NK-92 (cell line): ENCODE data around the gene GDF10.

ENCODE experiments used
- DNase-seq: peaks from one replicate; lab custom pipeline; 2025; ENCODE audit not compliant: unreplicated experiment; lab: John Stamatoyannopoulos, UW

GDF10 gene

GRCh38 chr10:47311932-47312662 lies 12.1 kb downstream of the GDF10 start:
- no peak for DNase-seq

DNA sequence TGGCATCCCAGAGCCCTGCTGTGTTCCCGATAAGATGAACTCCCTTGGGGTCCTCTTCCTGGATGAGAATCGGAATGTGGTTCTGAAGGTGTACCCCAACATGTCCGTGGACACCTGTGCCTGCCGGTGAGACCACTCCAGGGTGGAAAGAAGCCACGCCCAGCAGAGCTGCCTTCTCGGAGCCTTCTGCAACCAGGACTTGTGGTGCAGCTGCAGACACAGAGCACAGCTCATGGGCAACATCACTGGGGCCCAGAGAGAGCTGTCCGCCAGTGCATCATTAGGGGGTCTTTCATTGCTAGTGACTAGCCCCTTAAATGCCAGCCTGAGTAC lies 12.6 kb downstream of the GDF10 start:
- no peak for DNase-seq

DNA sequence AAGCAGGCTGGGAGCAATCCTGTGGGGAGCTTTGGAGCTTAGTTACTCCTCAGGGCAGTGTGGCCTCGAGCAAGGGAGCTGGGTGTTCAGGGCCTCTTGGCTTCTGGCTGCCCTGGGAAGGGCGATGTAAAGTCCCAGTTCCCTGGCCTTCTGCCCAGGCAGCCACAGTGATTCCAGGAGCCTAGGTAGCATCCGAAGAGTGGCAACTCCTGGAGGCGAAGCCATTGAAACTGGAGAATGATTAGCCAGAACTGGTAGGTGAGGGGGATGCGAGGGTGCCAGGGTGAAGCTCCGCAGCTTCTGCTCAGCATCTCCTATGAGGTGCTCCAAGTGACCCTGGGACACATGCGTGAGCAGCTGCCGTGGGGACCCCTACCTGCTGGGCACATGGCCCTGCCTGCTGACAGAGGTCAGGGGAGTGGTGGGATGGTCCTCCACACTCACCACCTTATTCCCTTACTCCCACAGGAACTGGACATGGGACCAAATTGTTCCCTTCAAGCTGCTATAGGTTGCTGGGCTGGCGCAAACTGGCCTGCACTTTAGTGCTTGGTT lies 14.5 kb downstream of the GDF10 start:
- DNase-seq: no peak

GRCh38 chr10:47315421-47315820 lies 15.4 kb downstream of the GDF10 start:
- no peak for DNase-seq

DNA sequence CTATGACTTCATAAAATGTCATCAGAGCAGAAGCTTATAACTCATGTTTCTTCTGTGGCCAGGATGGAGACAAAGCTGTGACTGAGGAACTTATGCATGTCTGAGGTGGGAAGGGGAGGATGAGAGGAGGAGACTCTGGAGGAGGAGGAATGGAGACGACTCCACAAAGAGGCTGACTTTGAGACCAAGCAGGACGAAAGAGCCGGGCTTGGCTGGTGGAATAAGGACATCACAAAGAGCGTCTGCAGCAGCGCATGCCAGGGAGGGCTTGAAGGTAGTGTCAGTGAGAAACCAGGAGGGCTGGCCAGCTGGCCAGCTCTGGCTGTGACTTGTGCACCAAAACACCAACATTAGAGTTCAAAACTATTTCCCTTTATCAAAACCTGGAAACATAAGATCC lies 16.1 kb downstream of the GDF10 start:
- no peak for DNase-seq

DNA sequence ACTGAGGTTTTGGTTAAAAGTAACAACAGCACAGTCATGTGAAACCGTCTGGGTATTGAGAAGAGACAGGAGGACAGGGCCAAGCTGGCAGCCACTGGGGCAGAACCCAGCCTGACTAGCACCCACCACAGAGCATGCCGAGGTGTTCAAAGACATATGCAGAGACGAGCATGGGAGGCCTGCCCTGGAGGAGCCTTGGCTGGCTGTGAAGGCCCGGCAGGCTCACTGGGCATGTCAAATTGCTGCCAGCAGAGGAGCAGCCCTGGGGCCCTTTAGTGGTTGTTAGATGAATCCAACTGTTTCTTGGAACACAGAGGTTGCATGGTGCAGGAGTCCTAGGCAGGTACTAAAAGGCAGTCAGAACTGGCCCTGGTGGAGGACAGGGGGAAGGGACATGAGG lies 17.3 kb downstream of the GDF10 start:
- DNase-seq: no peak

DNA sequence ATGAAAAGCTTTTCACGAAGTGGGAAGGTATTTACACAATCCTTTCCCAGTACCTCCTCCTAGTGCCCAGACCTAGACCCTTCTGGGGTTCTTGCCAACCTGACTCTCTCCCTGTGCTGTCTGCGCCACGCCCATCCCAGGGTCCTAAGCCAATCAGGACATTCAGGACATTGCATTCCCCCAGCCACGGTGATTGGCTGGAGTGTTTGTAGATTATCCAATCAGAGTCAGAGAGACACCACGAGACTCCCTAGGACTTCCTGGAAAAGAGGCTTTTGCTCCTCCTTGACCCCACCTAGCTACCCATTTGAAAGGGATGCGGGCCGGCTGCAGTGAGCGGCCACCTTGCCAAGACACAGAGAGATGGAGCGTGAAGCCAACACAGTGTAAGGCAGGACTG lies 18.7 kb downstream of the GDF10 start:
- no peak for DNase-seq

DNA sequence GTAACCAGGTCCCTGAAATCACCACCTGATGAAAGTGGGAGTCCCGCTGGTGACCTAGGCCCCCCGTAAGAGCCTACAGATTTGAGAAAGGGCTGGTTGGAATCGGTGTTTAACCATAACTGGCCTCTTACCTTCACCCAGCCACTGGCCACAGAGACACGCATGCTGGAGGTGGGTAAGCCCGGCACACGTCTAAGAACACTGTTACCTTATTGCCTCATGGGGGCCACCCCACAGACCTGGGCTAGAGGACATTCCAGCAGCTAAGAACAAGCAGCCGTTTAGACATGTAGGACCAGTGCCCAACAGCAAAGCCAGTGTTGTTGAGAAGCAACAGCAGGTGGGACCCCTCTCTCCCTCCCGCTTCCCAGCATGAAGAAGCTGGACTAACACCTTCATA lies 19.8 kb downstream of the GDF10 start:
- no peak for DNase-seq

GRCh38 chr10:47320812-47321211 lies 20.8 kb downstream of the GDF10 start:
- DNase-seq: no peak

GRCh38 chr10:47321521-47322195 lies 21.7 kb downstream of the GDF10 start:
- DNase-seq: no peak

GRCh38 chr10:47322300-47323061 lies 22.5 kb downstream of the GDF10 start, which contains the start of gene GDF2:
Gene GDF2, plus strand, starts transcription at chr10:47322454. Its CDS starts 215 bp downstream, at chr10:47322669.
- DNase-seq: no peak

DNA sequence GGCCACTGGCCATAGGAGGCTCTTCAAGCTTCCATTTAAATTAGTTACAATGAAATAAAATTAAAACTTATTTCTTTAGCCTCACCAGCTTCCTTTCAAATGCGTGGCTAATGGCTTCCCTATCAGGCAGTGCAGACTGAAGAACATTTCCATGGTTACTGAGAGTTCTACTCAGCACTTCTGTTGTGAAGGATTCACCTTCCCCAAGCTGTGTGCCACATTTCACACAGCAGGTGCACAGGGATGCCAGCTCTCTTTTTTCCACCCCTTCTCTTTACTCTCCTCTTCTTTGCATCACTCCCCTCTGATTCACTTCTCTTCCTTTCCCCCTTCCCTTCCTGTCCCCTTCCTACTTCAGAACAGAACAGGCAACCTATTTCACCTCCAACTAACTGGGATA lies 23.1 kb downstream of the GDF10 start:
- no peak for DNase-seq

- DNase-seq: no peak
Observed at GRCh38 chr10:47323636-47324296, 23.8 kb downstream of the GDF10 start.

- no peak for DNase-seq
Observed at GRCh38 chr10:47325303-47326291, 25.6 kb downstream of the GDF10 start.

DNA sequence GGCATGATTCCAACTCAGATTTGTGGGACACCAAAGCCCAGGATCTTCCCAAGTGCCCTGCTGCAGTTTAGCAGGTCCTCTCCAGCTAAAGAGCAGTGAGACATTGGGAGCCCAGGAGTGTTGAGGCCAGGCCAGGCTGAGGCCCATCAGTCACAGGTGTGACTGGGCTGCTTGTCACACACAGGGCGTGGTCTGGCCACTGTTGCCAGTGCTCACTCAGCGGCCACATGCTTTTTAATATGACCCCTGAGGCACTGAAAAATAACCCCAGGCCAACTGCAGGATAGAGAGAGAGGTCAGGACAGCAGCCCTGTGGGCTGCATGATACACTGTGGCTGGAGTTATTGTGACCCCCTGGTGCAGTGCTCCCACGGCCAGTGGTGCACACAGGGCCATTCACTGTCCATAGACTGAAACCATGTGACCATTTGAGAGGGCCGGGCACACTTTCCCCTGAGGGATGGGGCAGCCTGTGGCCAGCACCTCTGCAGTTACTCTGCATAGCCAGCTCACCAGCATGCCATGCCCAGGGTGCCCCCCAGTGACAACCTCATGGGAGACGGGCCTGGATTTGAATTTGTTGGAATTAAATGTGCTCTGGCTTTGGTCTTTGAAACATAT lies 26.4 kb downstream of the GDF10 start:
- no peak for DNase-seq

DNA sequence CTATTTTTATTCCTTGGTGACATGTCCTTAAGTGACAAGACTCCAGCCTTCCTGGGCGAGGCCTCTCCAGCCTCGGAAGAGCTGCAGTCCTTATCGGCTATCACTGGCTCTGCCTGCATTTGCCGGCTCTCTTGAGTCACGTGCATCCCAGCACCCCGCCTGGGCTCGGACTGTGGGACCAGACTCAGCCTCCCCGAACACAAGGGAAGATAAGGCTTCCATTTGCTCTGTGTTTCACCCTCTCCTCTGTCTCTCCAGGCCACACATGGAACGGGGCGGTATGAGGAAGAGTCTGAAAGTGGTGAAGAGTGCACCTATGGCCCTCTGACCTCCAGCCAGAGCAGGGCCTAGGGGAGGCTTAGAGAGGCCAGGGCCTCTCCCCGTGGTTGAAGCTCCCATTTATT lies 26.9 kb downstream of the GDF10 start:
- DNase-seq: no peak

DNA sequence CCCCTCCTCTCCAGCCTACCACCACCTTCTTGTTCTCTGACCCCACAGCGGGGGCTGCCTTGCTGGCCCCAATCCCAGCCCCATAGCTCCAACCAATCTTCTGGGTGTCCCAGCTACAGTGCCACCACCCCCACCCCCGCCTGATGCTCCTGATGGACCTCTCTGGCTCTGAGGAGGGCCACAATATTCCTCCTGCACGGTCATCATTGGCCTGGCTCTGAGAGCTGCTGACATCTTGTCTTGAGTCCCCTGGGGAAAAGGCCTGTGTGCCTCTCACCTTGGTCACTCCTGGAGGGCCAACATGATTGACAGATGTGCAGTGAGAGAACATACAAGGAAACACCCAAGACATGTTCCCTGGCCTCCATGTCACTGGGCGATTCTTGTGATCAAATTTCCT lies 29.9 kb downstream of the GDF10 start:
- DNase-seq: no peak

DNA sequence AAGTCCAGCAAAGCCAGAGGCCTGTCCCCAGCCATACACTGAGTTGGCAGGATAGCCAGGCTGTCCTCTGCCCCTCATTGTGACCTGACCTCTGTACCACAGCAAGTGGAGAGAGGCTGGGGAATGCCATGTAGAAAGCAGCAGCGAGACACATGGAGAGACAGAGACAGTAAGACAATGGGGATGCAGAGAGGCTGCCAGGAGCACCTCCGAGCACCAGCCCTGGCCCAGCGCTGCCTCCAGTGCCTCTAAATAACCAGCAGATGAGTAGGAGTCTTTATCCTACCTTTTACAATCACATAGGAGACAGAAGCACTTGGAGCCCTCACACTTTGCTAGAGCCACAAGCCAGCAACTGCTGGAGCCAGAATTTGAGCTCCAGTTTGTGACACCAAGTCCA lies 30.4 kb downstream of the GDF10 start:
- DNase-seq: no peak

GRCh38 chr10:47330804-47331203 lies 30.8 kb downstream of the GDF10 start:
- DNase-seq: no peak

DNA sequence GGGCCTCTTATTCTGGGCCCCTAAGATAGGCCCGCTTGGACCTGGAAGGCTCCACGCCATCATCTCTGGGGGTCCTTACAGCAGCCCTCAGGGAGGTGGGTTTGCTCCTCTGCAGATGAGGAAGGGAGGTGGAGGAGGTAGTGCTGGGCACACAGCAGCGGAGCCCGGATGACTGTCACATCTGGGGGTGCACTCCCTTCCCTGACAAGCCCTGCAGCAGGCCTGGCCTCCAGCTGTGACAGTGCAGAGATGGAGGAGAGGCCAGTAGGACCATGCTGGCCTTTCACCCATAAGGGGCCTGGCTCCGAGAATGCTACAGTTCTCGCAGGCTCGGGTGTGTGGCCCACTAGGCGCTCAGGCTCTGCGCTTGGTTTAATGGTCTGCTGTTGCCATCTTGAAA lies 31.5 kb downstream of the GDF10 start:
- no peak for DNase-seq
